Loucy (cell line): ENCODE measurements around the gene PLCH1.

ENCODE experiments used
- EZH2phosphoT487 ChIP-seq: fragments of 200-600 bp; IDR thresholded peaks from 2 replicates; pipeline ENCODE4 v1.6.1; 2018; ENCODE audit warnings: antibody characterized with exemption, mild to moderate bottlenecking, moderate library complexity, borderline replicate concordance
- TF ChIP-seq, protein P1 (sequence below): fragments of 200-600 bp; sonication (generic); conservative IDR thresholded peaks from 2 replicates; pipeline ENCODE4 v1.5.1; 2014; ENCODE audit warnings: mild to moderate bottlenecking, antibody characterized with exemption, low read length

DNA sequence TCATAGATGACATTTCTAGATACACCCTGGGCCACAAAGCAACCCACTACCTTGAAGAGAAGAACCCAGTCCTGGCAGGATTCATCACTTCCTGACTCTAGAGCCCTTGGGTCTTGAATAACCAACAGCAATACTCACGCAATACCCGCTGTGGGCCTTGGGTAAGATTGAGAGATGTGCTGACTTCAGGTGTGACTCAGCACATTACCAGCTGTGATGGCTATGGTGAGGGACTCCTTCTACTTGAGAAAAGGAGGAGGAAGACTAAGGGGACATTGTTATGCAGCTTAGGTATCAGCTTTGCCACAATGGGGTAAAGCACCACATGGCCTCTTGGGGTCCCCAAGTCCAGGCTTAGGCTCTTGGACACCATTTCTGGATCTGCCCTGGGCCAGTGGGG is 46.3 kb upstream of the PLCH1 start:
- TF ChIP-seq, protein P1, sequence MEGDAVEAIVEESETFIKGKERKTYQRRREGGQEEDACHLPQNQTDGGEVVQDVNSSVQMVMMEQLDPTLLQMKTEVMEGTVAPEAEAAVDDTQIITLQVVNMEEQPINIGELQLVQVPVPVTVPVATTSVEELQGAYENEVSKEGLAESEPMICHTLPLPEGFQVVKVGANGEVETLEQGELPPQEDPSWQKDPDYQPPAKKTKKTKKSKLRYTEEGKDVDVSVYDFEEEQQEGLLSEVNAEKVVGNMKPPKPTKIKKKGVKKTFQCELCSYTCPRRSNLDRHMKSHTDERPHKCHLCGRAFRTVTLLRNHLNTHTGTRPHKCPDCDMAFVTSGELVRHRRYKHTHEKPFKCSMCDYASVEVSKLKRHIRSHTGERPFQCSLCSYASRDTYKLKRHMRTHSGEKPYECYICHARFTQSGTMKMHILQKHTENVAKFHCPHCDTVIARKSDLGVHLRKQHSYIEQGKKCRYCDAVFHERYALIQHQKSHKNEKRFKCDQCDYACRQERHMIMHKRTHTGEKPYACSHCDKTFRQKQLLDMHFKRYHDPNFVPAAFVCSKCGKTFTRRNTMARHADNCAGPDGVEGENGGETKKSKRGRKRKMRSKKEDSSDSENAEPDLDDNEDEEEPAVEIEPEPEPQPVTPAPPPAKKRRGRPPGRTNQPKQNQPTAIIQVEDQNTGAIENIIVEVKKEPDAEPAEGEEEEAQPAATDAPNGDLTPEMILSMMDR, result no peak
- no peak for TF ChIP-seq EZH2phosphoT487
